Measurements from ENCODE around the gene TM6SF1.
"Not testable (repeated sequence)": the region's sequence is repeated elsewhere in the genome, so short reads cannot be mapped to it uniquely, and the experiment has no call there.

TM6SF1 gene

DNA sequence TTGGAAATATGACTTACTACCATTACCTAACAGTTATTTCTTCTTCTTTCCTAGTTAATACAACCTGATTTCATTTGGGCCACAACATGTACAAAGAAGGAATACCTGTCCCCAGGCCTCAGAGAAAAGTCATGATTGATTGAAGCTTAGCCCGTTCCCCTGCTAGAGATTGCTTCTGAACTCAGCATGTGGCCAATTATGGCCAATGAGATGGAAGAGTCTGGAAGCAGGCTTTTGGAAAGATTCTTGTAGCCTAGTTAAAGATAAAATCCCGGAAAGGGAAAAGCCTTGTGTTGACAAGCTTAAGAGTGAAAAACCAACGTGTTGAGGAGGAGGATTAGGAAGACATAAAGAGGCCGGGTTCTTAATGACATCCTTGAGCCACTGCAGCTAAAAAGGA lies 17.0 kb upstream of the TM6SF1 start:
- no peak for DNase-seq

DNA sequence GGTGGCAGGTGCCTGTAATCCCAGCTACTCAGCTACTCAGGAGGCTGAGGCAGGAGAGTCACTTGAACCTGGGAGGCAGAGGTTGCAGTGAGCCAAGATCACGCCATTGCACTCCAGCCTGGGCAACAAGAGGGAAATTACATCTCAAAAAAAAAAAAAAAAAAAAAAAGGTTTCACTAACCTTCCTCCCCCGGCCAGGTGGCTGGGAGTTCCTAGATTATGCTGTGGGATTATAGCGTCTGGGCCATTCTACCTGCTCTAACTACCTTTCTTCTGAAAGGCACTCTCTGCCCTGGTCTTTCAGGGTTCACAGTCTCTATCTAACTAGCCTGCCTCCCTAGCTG lies 15.5 kb upstream of the TM6SF1 start:
- DNase-seq: not testable (repeated sequence)

DNA sequence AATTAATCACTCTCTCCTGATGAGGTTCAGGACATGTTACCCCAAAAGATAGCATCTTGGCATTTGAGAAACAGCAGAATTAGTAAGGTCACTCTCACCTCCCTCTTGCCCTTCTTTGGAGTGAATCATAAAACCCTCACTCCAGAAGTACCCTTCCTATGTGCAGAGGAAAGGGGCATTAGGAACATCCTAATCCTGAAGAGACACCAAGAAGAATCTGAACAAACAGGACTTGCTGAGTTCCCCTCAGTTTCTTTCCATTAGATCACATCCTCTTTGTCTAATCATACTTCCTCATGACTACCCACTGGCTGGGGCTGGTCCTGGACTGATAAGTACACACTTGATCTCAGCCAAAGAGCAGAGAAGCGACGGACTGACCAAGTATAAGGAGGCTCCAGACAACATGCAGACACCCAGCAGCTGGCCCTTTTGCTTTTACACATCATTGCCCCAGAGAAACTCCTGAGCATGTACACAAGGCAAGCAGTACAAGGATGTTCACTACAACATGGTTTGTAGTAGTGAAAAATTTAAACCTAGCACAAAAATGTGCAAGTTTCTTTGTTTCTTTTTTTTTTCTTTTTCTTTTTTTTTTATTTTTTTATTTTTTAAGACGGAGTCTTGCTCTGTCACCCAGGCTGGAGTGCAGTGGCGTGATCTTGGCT lies 15.0 kb upstream of the TM6SF1 start:
- DNase-seq: no peak

DNA sequence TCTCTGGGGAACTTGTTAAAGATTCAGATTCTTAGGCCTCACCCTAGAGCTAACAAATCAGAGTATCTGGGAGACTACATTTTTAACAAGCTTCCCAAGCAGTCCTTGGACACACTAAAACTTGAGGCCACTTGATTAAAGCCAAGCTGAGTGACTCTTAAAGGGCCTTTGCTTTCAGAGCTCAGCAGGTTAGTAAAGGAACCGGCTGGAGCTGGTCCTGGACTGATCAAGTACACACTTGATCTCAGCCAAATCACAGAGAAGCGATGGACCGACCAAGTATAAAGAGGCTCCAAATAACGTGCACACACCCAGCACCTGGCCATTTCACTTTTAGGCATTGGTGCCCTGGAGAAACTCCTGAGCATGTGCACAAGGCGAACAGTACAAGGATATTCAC lies 12.9 kb upstream of the TM6SF1 start:
- DNase-seq: no peak

DNA sequence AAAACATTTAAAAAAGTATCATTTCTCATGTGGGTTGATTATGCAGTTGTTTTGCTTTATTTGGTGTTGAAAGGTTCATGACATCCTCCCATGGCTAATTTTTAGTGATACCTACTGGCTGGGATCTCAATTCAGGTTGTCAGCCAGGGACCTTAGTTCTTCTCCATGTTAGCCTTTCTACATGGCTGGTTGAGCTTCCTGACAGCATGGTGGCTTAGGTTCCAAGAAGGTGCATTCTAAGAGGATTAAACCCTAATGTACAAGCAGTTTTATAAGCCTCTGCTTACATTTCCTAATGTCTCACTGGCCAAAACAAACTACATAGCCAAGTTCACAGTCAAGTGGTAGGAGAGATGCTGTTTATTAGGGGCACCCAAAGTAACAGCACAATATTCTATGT lies 9.4 kb upstream of the TM6SF1 start:
- no peak for DNase-seq

DNA sequence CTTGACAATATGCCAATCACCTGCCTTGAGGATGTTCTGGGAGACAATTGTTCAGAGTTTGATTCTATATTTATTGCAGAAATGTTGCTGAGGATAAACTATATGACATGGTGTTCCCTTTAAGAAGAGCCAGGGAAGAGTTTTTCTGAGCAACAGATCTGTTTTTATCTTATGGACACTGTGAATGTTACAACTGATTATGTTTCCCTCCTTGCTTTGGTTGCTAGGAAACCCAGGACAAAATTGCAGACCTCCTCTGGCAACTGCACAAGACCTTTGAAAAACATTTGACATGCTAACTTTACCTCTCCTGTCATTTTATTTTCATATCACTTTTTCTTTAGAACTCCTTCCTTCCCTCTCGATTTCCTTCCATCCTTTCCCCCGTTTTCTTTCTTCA lies 8.2 kb upstream of the TM6SF1 start:
- no peak for DNase-seq

DNA sequence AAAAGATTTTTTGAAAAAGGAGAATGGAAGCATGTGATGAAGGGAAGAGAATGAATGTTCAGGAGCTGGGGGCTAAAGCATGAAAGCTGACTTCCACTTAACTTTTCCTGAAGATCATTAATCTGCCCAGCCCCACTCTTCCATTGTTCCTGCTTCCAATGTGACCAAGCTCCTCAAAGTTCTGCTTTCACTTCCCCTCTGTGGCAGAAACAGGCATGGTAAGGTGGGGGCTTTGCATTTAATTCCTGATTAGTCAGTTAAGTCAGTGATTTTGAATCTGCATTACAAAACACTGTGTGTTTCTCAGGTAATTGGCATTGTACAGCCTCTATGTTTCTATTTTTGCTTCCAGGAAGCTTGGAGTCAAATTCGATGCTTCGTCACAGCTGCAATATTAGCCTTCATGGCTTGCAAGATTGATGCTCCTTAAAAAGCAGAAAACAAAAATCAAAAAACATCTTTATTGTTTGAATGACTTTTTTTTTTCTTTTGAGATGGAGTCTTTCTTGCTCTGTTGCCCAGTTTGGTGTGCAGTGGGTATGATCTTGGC lies 7.3 kb upstream of the TM6SF1 start:
- no peak for DNase-seq

DNA sequence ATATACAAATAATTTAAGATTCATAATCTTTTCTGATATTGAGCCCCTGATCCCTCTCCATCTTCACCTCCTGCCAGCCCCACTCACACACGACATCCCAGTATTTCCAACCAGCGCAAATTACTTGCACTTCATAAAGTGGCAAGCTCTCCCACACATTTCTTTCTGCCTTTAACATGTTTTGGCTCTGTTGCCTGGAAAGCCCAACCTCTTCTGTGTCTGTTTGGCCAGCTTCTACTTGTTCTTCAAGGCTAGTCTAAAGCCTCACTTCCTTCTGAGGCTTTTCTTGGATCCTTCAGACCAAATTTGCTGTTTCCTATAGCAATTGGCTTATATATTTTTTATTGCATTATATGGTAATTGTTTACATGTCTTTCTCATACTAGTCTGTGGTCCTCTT lies 5.1 kb upstream of the TM6SF1 start:
- DNase-seq: no peak

DNA sequence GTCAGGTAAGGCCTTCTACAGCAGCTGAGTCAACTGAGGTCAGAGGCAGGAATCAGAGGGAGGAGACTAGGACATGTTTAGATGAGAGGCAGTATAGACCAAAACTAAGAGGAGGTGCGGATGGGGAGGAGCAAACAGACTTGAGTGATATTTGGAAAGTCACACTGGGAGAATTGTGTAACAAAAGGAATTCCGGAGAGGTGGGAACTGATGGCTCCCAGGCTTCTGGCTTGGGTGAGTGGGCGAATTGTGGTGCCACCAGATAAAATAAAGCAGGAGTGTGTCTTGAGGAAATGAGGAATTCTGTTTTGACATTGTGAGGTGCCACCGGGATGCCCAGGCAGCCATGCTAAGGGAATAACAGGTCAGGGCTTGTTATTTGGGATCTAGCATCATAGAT lies 3.3 kb upstream of the TM6SF1 start:
- no peak for DNase-seq

DNA sequence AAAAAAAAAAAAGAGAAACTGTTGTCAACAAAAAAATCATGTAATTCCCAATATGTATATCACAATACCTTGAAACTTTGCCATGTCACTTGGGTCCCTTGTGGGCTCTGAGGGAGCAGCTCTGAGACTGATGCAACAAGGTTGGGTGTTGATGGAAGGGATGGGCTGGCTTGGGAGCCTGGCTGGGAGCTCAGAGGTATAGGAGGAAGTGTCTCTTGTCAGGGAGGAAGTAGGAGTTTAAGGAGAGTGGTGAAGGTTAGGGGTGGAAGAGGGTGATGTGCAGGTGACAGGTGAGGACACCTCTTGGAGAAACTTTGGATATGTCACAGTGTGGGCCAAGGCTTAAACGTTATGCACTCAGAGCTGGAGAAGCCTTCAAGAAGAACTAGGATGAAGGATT lies 2.0 kb upstream of the TM6SF1 start:
- DNase-seq: no peak

DNA sequence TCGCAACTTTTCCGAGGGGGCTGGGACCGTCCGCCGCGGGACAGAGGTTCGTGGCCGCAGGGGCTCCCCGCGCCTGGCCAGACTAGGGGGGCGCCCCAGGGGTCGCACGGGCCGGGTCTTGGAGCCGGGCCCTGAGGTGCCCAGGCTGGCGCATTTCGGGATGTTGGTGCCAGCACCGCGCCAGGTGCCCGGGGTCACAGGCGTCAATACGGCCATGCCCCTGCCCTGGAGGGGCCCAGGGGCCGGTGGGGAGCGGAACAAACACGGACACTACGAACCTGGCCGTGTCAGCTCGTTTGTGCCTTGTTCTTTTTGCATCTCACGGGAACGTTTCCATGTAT lies 366 bp downstream of the TM6SF1 start:
- DNase-seq: no peak

DNA sequence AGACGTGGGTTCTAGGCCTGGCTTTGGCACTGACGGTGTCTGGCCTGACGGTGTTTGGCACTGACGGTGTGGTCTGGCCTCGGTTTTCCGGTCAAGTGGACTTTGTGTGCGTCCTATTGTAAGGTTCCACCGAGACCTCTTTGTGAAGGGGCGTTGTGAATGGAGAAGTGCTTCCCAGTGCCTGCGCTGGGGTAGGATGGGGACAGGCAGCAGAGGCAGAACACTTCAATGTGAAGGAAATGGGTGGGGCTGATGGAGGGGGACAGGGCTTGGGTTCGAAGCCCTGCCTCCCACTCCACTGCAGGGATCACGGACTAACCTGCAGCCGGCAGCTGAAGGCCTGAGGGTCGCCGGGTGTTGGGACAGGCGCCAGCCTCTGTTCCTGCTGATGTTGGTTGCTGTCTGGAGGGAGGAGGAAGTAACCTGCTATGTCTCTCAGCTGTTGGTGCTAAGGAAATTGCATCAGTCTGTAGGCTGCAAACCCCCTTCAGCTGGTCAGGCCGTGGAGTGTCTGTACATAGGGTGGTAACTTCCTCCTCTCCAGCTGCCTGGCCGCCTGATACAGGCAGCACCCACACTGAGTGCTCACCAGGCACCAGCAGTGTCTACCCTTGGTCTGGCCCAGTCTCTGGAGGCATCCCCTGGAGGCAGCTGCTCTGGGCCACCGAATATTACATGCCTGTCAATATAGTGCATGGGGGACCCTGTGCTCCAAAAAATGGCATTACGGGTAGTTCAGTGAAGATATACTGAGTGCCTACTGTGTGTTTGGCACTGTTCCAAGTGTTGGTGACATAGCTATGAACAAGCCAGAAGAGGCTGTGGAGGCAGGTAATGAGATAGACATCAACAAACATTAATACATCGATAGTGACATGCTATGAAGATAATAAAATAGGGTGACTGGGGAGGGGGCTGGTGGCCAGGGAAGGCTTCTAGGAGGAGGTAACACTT lies 1.1 kb downstream of the TM6SF1 start:
- peak in 1 of 2 experiments; percentile 13 for DNase-seq

DNA sequence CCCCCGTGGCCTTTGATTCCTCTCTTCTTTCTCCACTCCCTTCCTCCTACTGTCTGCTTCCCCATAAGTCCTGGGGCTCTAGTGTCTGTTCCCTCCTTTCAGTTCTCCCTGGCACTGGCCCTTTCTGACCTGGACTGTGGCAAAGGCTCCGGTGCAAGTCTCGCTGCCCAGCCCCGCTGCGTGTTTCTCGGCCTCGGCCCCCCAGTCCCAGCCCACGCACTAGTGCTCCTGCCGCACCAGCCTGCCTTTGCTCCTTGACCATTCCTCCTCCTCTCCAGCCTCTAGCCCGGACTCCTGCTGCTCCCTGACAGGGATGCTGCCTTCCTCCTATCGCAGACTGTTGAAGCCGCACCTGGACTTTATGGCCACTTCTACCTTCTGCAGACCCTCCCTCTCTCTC lies 2.1 kb downstream of the TM6SF1 start:
- DNase-seq: no peak

DNA sequence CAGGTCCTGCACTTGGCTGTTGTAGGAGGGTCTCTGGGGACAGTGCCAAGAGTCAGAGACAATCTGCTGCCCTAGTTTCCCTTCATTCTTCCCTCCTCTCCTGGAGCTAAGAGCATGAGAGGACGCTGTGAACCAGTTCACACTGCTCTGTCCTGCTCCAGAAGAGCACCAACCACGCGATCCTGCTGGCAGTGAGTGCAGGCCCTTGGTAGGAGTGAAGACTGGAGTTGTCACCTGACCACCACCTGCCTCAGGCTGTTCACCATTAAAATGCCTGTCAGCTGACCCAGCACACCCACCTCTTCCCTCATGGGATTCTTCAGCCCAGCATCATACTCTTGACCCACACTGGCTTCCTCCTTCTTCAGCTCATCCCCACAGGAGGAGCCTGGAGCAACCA lies 2.9 kb downstream of the TM6SF1 start:
- DNase-seq: no peak

DNA sequence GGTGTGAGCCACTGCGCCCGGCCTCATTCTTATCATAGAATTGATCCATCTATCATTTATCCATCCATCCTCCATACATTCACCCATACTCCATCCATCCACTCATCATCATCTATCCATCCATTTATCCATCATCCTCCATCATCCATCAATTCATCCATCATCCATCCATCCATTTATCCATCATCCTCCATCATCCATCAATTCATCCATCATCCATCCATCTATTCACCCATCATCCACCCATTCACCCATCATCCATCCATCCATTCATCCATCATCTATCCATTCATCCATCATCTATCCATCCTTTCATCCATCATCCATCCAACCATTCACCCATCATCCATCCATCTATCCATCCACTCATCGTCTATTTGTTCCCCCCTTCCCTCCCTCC lies 3.7 kb downstream of the TM6SF1 start:
- DNase-seq: no peak

DNA sequence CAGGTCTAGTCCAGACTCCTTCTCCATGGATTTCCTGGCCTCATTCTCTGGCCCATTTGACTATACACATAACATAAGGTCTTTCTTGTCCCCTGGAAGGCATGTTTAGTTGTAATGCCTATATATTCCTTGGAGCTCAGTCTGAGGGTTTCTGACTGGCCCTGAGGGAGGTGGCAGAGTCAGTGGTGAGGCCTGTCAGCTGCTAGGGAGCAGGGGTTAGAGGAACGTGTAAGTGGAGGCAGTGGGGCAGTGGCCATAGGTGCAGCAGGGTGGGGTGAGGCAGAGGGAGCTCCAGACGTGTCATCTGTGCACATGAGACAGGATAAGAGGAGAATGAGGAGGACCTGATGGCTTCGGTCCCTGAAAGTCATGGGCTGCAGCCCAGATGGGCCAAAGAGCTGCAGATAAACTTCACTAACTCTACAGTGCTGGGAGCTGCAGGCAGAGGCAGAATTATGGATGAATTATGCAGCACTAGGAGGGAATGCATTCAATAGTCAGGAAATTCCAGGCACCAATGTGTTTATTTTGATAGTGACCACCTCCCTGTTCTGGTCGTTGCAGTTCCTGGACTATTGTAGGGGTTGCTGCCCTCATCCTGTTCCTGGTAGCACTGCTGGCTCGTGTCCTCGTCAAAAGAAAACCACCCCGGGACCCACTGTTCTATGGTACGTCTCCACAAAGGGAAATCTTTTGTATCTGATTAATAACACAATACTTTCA lies 4.9 kb downstream of the TM6SF1 start:
- no peak for DNase-seq

DNA sequence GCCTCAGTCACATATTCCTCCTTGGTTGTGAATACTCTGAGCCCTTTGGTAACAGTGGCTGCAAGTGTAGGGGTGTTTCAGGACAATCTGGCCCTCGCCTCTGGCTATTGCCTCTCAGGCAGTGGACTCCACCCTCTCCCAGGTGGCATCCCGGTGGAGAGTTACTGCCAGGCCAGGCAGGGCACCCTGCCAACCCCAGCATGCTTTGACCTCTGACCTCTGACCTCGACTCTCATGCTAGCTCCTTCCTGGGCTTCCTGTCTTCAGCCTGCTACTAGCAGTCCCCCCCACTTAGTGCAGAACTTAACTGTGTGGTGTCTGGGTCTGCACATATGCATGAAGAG lies 5.5 kb downstream of the TM6SF1 start:
- no peak for DNase-seq

DNA sequence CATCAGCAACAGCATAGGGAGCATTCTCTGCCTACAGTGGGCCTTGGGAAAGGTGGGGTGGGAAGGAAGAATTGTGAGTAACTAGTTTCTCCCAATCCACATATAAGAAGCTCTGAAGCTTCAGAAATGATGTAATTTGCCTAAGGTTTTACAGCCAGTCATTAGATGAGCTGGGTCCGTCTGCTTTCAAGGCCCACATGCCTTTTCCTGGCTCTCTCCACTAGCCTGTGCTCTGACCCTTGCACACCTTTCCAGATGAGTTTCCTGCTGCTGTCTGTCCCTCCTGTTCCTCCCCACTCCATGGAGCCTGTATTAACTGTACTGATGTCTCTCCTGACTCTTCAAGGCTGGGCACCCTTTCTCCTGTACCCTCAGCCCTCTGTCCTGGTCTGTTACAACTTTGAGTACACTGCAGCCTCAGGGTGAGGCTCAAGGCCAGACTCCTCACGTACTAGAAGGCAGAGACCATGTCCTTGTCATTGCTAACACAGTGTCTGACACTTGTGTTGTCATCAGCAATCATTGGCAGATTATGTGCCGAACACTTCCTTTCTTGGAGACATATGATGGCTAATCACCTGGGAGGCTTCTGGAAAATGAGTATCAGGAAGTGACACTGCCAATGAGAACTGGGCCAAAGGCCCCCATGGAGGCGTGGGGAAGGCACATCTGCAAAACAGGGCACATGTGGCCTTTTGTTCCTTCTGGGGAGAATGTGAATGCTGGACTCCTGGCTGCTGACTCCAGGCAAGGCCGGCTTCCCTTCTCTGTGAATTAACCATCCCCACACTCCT lies 6.6 kb downstream of the TM6SF1 start:
- no peak for DNase-seq

DNA sequence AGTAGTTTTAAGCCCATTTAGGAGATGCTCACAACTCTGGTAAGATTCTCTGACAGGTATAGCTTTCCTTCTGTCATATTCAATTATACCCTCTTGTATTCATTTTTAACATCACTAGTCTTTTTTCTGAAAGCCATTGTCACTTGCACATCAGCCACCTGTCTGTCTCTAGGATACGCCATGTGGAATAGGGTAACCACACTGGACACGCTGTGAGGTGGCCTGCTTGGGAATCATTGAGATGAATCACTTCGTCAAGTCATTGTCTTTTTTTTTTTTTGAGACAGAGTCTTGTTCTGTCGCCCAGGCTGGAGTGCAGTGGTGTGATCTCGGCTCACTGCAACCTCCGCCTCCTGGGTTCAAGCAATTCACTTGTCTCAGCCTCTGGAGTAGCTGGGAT lies 7.4 kb downstream of the TM6SF1 start:
- no peak for DNase-seq

DNA sequence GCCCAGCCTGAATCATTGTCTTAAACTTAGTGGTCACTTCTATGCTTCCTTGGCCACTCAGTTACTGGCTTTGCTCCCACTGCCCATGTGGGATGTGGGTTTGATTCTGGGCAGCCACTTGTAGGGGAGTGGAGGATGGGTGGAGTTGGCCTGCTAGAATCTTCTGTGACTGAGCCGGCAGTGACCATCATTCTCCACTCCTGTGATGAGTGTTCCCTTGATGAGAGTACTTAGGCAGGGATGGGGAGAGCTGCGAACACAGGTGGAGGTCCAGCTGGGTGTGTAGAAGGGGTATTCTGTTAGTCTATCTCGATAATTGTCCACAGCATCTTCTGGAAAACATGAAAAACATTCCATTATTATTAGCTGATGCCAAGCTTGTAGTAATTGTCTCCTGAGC lies 8.0 kb downstream of the TM6SF1 start:
- no peak for DNase-seq

DNA sequence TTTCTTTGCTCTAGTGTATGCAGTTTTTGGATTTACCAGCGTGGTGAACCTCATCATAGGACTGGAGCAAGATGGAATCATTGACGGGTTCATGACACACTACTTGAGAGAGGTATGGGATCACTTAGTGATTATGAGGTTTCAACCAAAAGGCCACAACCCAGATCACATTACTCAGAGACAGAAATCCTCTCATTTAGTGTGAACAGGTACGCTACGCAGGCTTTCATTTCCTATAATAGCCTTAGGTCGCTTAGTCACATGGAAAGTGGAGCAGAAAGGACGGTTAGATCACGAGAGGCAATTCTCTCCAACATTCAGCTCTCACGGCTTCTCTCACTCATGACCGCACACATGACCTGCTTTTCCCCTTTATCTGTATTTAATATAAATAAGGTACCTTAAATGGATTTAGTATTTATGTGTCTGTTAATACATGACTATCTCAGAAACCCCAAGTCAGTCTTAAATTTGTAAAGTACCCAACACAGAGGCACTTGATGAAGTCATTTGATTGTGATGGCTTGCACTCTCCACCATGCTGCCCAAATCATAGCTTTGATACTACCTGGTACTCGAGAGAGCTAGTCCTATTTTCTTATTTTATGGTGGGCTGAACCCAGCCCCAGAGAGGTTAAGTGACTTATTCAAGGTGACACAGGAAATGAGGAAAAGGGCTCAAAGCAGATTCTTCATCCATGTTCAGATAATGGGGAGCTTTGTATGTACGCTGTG lies 8.6 kb downstream of the TM6SF1 start:
- DNase-seq: no peak

DNA sequence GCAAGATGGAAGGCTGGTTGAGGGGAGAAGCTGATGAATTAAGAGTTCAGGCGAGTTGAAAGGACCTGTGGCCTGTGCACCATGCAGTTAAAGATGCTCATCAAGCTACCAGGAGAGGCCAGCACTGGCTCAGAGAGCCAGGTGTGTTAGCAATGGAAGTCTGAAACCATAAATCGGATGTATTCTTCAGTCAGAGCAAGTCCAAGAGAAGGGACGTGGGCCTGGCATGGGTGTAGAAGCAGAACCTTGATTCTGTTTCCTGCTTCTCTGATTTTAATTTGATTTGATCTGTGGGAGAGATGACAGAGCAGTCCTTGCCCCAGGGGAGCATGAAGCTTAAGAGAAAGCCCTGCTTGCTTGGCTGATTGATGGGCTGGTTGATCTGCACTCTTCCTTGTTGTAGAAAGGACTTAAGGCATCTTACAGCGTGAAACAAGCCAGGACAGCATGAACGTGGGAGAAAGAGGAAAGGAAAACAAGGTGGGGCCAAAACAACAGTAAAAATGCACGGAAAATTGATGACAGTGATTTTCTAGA lies 10.9 kb downstream of the TM6SF1 start:
- DNase-seq: no peak

All from activated CD4-positive, alpha-beta T cell treated with anti-CD3 and anti-CD28 coated beads, Interleukin-2, amount 50 U/mL, for 48 hours (primary cell).